GM19025 (cell line): ENCODE data around the gene PRKCG.
"Not testable (repeated sequence)": the region's sequence is repeated elsewhere in the genome, so short reads cannot be mapped to it uniquely, and the experiment has no call there.

ENCODE experiments used
- ATAC-seq: cut with Tn5 transposase; IDR thresholded peaks from one replicate; pipeline ENCODE4 v1.9.1; 2021; ENCODE audit warnings: mild to moderate bottlenecking, low read depth, moderate library complexity; ENCODE audit not compliant: unreplicated experiment

Gene PRKCG

DNA sequence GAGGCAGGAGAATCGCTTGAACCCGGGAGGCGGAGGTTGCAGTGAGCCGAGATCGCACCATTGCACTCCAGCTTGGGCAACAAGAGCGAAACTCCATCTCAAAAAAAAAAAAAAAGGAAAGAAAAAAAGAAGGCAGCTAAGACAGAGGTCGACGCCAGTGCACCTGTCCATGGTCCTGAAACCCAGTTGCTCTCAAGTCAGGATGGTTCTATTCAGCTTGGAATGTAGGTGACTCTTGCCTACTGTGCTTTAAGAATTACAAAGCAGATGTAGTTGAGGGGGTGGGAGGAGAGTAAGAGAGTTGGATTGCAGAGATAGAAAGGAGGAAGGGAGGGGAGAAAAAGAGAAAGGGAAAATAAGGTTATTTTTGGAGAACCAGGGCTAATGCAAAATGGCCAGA is 45.7 kb downstream of the PRKCG start:
- no peak for ATAC-seq

DNA sequence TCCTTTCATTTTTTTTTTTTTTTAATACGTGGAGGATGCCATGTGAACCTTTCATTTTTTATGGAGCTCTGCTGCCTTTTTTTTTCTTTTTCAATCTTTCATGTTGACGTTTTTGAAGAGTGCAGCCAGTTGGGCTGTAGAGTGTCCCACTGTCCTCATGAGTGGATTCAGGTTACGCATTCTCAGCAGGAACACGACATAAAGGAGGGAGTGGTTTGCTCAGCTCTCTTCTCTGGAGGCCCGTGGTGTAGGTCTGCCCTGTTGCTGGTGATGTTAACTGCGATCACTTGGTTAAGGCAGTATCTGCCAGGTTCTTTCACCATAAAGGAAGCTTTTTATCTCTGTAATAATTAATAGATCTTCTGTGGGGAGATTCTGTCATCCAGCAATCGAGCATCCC is 54.0 kb downstream of the PRKCG start:
- ATAC-seq = no peak

DNA sequence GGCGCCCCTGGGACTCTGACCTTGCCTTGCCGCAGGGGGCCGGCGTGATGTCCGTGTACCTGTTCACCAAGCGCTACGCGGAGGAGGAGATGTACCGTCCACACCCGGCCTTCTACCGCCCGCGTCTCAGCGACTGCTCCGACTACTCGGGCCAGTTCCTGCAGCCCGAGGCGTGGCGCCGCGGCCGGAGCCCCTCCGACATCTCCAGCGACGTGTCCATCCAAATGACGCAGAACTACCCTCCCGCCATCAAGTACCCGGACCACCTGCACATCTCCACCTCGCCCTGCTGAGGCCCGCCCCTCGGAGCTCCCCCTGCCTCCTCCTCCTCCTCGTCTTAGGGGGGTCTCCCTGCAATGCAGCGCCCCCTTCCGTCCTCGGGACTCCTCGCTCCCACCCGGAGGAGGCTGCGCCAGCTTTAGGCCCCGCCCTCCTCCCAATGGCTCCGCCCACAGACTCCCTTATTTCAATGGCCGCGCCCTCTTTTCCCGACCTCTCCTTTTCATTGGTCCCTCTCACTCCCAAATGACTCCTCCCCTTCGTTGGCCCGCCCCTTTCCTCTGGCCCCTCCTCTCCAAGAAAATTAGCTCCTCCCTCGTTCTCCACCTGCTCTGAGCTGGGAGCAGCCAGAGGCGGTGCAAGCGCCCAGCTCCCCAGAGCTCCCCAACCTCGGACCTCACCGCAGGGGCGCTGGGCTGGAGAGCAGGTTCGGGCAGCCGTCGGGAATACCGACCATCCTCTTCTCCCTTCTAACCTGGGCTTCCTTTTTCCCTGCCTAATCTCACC is 60.2 kb downstream of the PRKCG start:
- no peak for ATAC-seq

DNA sequence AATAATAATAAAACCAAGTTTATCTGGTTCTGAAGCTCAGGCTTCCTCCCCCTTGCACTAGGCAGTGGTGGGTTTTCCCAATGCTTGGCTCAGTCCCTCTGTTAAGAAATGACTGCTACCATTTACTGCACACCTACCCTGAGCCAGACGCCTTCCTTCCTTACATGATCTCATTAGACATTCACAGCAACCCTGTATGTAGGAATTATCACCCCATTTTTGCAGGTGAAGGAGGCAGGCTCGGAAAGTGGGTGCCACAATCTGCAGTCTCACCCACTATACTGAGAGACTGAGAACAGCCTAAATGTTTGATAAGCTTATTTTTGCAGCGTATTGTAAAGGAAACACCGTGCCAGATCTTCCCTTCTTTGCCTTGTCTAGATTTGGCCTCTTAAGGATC is 62.4 kb downstream of the PRKCG start:
- ATAC-seq = no peak

DNA sequence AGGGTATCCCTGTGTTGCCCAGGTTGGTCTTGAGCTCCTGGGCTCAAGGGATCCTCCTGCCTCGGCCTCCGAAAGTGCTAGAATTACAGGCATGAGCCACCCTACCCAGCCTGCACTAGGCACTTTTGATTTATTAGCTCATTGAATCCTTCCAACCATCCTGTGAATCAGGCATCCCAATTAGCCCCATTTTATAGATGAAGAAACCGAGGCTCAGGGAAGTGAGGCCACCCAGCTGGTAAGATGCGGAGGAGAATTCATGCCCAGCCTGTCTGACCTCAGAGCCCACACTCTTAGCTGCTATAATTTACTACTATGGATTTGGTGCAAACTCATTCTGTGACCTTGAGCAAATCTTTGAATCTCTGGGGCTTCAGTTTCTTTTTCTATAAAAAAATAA is 62.9 kb downstream of the PRKCG start:
- no peak for ATAC-seq

DNA sequence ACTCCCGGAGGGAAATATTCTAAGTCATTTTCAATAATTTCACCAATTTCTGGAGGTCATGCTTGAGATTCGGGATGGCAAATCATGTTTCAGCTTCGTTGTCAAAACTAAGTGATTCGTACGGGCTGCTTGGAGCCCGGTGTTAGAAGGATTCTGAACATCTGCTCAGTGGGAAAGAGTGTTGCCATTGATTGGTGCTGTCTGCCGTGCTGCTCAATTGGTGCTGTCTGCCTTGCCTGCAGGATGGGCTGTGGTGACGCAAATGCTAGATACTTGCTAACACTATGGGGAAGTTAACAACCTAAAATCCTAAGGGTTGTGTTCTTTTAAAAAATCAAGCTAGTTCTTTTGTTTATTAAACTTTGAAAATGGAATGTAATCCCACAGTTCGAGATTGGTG is 63.4 kb downstream of the PRKCG start:
- ATAC-seq = no peak

DNA sequence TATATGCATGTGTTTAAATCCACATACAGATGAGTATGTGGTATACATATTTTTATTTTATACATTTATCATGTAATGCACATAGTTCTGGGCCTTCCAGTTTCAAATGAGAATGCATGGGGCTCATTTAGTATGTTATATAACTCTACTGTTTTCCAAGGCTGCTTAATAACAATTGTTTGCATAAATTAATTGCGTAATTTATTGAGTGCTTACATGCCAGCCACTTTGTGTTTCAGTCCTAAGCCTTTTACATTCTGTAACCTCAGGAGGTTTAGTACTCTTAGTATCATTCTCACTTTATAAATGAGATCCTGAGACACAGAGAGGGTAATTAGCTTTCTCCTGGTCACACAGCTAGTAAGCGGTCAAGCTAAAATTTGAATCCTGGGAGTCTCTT is 64.0 kb downstream of the PRKCG start:
- ATAC-seq = no peak

DNA sequence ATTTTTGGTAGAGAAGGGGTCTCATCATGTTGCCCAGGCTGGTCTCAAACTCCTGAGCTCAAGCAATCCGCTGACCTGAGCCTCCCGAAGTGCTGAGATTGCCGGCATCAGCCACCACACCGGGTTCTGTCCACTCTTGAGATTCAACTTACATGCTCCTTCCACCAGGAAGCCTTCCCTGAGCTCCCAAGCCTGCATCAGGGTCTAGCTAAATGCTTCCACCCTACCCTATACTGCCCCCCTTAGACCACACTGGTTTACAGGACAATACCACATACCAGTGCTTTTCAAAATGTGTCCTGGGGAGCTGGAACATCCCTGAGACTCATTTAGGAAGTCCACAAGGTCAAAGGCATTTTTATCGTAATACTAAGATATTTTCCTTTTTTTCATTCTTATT is 65.6 kb downstream of the PRKCG start:
- ATAC-seq = no peak

DNA sequence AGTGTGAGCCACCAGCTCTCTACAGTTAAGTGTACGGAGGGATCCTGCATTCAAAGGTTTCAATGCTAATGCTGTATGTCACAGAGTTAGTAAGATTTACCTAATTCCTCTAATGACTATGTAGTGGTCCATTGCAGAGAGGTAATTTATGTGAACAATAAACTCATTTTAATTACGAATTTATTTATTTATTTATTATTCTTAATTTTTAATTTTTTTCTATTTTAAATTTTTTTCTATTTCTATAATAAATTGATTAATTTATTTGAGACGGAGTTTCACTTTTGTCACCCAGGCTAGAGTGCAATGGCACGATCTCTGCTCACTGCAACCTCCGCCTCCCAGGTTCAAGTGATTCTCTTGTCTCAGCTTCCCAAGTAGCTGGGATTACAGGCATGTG is 66.6 kb downstream of the PRKCG start:
- not testable (repeated sequence) for ATAC-seq

DNA sequence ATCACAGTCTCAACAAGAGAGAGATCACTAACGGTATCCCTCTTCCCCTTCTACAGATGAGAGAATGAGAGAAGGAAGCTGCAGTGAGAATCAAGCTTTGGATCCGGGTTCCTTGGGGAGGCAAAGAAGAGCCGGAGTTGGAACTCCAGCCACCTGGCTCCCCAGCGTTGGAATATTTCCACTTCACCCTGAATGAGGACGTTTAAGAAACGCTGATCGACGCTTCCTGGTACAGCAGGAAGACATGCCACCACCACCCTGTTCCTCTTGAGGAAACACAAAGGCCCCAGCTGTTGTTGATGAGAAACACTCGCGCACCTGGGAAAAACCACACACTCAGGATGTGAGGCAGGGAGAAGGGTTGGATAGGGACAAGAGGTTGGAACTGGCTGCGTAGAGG is 69.4 kb downstream of the PRKCG start:
- no peak for ATAC-seq

DNA sequence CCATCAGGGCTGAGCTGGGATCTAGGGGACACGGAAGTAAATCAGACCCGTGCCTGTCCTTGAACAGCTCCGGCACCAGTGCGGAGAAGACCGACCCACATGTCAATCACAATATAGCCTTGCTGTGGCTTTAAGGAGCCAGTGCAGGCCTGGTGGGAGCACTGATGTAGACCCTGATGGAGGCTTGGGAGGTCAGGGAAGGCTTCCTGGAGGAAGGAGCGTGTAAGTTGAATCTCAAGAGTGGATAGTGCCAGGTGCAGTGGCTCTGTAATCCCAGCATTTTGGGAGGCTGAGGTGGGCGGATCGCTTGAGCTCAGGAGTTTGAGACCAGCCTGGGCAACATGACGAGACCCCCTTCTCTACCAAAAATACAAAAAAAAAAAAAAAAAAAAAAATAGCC is 70.0 kb downstream of the PRKCG start:
- ATAC-seq = no peak

DNA sequence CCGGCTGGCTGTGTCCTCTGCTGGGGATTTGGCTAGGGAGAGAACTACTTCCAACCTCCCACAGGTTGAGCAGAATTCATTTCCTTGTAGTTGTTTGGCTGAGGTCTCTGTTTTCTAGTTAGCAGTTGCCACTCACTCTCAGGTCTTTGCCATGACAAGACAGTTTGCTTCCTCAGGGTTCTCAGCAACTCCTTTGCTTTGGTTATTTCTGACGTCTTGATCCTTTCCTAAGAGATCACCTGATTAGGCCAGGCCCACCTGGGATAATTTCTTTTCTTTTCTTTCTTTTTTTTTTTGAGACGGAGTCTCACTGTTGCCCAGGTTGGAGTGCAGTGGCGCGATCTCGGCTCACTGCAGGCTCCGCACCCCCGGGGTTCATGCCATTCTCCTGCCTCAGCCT is 71.4 kb downstream of the PRKCG start:
- no peak for ATAC-seq
